GM18868 (cell line): Measurements from ENCODE around the gene E2F3.

Experiments used
- ATAC-seq: cut with Tn5 transposase; IDR thresholded peaks from one replicate; pipeline ENCODE4 v1.9.1; 2021; ENCODE audit warnings: mild to moderate bottlenecking, moderate library complexity; ENCODE audit not compliant: unreplicated experiment

Gene E2F3

DNA sequence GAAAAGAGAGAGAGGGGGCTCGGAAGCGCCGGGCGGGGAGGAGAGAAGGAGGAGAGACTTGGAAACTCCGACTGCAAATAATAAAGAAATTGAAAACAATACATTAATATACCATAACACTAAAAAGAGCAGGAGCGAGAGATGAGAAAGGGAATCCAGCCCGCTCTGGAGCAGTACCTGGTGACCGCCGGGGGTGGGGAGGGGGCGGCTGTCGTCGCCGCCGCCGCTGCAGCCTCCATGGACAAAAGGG is 338 bp downstream of the E2F3 start:
- ATAC-seq = no peak

DNA sequence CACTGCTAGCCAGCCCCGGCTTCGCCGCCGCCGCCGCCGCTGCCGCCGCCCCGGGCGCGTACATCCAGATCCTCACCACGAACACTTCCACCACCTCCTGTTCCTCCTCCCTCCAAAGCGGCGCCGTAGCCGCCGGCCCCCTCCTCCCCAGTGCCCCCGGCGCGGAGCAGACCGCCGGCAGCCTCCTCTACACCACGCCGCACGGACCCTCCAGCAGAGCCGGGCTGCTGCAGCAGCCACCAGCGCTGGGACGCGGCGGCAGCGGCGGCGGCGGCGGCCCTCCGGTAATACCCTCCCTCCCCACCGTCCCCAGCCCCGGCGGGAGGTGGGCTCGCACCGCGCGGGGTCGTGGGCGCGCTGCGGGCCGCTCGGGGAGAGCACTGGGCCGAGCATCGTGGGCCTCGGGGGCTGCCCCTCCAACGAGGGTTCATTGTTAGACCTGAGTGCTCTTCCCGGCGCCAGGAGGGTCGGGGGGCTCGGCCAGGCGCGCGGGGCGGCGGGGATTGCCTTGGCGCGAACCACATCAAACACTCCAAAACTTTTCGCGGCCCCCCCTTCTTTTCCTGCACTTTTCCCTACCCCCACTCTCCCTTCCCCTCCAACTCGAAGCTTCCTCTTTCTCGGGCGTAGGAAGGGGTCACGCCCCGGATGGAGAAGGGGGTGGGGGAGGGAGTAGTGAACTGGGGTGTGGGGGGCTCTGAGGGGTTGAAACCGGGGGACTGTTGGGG is 827 bp downstream of the E2F3 start:
- ATAC-seq = no peak

DNA sequence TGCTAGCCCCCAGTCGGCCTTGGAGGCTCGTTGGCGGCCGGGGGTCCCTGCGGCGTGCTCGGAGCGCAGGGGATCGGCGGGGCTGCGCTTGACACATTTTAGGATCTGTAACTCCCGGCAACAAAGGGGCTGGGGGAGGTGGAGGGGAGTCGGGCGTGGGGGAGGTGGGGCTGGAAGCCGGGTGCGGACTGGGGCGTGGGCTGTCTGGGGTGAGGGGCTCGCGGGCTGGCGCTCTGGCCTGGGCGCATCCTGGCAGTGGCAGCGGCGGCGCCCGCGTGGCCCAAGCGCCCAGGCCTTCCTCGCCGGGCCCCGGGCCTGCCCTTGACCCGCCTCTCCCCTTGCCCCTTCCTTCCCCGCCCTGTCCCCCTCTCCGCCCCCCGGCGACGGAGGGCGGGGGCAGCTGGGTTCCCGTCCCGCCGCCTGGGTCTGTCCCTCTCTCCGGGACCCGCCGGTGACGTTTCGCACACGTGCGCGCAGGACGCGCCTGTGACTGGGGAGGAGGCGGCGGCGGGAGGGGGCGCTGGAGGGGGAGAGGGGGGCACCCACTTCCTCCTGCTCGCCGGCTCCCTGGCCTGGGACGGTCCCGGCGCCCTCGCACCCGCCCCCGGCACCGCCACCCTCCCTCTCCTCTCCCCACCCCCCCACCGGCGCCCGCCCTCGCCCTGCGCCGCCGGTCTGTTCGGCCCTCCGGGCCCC is 1.5 kb downstream of the E2F3 start:
- ATAC-seq = peak; percentile 51

DNA sequence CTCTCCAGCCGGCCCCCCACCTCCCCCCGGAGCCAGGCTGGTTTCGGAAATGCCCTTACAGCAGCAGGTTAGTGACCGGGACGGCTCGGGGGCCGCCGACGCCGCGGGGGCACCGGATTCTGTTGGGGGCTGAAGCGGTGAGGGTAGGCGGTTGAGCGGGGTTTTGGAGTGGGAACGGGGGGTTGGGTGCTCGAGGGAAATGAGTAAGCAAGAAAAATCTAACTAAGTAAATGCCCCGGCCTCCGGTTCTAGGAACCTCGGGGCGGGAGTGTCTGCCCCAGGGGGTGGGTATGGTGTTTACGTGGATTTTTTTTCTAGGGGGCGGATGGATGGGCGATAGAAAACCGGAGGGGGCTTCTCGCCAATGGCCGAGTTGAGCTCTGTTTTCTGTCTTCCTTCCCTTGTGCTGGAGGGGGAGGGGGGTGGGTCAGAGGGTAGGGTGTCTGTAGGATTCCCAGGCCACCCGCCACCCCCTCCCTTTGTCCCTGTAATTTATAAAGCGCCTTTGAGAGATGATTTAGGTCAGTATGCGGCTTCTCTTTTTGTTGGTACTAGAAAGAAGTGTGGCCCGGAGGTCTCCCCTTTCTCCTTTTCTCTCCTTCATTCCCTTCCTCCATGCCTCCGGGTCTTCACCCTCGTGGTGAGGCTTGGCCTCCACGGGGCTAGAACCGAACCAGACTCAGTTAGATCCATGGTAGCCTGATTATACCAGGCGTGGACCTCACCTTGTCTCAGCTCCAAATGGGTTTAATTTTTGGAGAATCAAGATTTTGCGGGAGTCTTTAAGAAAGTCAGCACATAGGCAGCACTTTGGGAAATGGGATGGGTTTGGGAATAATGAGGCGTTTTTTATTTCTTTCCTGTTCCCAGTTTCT is 2.3 kb downstream of the E2F3 start:
- ATAC-seq = peak; percentile 1

DNA sequence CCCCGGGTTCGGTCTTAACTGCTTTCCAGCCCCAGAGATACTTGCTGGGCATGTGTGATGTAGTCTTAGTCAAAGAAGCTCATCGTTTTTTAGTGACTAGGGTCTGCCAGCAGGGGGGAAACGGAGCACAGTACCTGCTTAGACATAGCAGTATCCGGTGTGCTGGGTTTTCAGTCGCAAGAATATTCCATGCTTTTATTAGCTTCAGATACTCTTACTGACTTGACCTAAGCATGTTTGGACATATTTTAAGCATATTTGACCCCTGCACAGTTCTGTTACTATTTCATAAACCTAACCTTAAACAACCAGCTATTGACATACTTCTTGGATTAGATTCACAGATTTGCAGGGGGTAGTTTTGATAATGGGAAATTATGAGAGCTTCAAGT is 3.0 kb downstream of the E2F3 start:
- peak; percentile 30 for ATAC-seq

DNA sequence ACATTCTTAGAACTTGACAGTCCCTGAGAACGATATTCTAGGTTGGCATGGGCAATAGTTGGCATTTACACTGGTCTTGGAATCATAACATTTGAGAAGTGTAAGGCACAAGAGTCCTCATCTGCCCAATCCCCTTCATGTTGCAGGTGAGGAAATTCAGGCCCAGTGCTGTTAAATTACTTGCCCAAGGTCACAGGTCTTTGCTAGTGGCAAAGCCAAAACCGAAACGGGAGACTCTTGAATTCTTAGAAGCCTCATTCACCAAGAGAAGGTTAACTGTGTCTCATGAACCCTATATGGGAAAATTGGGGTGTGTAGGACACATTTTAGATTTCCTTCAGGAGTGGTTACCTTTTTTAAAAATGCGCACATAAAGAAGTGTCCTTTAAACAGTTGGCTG is 7.2 kb downstream of the E2F3 start:
- ATAC-seq = no peak

DNA sequence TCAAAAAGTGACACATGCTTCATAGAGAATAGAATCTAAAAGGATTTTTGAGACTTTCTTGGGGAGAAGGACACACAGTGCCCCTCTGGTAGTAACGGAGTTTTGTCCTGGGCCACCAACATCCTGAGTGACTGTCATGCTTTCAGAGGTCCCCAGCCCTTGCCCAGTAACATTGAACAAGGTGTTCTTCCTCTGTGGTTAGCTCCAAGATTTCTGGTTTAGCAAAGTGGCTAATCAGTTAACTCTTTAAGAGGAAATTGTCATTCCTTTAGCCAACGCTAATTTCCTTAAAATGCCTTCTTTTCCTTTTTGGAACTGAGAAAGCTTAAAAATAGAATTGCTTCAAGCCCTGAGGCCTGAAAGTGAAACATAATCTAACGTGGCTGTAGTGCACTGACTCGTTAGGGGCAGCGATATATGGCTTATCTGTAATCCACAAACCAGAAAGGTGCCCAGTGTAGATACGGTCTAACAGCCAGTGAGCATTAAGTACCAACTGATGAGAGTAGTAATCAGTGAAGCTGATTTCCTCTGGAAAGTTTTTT is 7.8 kb downstream of the E2F3 start:
- ATAC-seq = peak; percentile 94

DNA sequence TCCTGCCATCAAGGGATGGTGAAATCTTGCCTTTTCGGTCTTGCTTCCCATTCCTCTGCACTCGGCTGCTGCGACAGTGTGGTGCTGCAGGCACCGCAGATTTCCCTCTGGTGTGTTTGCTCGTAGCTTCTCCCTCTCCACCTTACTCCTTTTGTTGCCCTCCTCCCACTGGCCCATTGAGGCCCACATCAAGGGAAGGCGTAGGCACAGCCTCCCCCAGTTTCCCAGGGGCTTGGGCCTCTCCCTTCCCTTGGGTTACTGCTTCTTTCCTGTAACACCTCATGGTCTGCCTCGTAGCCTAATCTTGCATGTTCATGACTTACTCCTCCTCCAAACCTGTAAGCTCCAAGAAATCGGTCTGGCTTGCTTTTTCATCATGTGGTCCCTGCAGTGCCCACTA is 9.9 kb downstream of the E2F3 start:
- ATAC-seq = no peak

DNA sequence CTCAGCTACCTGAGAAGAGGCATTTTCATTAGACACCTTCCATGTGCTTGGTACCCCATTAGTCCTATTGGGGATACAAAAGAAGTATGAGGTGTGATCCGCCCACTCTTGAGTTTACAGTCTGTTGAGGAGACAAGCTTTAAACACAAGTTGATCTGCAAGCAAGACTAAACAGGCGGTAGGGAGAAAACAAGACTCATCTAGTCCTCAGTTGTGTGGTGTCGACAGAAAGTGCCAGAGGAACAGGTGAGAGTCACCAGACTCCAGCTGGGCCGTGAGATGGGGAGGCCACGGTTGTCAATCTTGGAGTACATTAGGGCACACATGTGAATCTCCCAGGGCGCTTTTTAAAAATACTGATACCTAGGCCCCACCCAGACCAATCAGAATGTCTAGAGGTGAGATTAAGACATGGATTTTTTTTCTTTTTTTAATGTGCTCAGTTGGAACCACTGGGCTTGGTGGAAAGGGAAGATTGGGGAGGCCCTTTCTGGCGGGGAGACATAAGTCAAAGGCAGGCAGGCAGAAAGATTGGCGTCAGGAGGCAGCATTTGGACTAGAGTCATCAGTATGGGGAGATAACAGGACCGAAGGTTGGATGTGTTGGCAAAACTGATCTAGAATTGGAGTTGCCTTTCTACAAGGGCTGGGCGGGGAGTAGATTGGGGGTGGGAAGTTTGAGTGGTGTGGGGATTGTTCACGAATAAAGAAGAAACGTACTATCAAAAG is 10.4 kb downstream of the E2F3 start:
- ATAC-seq = no peak

DNA sequence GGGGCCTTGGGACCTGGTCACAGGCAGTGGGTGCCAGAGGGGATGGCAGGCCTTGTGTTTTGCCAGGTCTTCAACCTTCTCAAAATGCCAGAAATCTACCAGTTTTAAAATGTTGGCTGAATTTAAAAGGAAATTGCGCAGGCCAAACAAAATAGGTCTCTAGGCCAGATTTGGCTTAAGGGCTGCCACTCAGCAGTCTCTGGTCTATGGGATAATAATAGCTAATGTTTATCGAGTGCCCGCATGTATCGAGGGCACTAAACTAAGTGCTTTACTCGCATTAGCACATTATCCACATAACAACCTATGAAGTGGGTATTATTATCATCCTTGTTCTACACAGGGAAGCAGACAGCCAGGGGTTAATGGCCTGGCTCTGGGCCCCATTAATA is 11.0 kb downstream of the E2F3 start:
- ATAC-seq = no peak

DNA sequence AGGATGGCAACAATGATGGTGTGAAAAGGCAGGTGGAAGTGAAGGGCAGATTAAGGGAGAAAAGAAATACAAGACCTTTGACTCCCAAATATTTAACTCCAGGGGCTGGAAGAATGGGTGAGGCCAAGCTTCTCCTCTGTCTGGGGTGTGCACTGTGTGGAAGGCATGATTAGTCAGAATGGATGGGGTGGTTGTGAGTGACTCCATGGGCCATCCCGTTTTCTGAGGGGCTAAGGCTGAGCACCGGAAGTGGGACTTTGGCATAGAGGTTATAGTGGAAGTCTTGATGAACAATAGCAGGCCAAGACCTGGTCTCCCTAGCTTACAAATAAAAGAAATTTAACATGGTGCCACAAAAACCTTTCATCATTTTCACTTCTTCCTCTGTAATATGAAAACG is 12.1 kb downstream of the E2F3 start:
- no peak for ATAC-seq

DNA sequence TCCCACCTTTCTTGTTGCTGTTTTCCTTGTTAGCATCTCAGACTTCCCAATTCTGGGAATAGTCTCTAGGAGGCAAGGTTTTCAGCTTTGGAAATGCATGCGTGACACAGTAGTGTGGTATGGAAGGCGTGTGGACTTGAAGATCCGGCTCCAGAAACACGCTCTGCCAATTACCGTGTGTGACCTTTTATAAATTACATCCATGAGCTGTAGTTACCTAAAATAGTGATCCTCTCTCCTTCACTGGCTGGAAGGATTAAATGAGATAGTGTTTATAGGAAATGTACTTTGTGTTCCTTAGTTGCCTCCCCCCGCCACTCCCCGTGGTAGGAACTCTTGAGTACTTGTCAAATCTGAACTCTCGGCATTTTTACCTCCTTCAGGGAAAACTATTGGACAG is 13.0 kb downstream of the E2F3 start:
- ATAC-seq = no peak

DNA sequence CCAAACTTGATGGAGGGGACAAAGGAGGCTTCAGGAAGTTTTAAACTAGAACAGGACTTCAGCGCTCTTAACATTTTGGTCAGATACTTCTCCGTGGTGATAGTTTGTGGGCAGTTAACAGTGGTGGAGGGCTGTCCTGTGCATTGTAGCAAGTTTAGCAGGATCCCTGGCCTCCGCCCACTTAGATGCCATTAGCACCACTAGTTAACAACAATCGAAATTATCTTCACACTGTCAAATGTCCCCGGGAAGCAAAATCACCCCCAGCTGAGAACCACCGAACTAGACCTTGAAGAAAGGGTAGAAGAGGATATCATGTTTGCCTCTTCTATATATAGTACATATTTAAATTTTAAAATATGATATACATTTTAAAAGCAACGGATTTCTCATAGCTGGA is 13.6 kb downstream of the E2F3 start:
- ATAC-seq = no peak

DNA sequence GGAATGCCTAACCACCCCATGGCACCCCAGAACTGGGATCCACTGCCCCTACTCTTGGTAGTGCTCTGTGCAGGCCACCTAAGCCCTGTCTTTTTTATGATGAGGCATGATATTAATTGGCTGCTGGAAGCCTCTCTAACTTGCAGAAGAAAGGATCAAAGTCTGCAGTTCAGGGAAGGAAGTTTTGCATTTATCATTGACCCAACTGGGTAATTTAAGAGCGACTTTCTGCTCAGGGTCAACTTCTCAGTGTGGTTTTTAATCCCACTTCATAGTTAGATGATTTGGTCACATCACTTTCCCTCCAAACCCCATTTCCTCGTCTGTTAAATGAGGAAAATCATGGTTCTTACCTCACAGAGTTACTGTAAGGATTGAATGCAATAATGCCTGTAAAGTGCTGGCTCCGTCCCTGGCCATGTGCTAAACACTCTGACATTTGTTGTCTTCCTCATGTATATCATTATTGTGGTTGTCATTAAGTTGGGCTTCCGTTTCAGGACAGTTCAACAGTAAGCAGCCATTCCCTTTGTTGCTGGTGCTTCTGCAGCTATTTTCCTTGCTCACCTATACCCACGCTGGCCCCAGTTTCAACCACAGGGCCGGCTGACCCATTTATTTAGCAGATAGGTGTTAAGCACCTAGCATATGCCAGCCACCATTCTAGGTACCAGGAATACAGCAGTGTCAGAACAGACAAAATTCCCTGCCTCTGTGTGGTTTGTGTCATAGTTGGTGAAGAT is 14.2 kb downstream of the E2F3 start:
- ATAC-seq = peak; percentile 44

DNA sequence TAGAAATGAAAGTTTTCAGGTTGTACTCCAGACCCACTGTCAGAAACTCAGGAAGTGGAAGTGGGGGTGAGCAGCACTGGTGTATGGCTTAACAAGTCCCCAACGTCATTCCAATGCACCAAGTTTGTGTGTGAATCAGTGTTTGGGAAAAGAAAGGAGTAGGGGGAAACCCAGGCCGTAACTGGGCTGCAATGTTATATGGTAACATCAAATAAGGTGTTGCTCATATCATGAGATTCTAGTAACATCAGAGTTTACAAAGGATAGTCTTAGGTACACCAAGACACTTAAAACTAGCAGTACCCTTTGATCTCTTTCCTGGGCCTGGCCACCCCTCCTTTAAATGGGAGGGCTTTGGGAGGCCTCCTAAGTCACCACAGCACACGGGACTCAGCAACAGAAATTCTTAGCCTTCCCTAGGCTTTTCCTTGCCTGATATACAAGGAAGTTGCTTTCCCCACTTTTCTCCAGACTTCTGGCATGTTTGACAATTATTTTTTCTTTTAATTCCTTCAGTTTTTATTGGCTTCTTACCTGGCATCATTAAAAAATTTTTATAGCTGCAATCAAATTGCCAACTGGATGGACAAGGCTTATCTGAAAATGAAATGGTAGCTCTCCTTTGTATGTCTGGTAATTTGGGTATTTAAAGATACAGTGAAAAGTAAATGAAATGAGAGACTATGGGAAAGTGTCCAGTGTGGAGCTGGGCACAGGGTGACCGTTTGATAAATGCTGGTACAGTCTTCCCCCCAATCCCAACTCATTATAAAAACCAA is 15.1 kb downstream of the E2F3 start:
- peak; percentile 32 for ATAC-seq

DNA sequence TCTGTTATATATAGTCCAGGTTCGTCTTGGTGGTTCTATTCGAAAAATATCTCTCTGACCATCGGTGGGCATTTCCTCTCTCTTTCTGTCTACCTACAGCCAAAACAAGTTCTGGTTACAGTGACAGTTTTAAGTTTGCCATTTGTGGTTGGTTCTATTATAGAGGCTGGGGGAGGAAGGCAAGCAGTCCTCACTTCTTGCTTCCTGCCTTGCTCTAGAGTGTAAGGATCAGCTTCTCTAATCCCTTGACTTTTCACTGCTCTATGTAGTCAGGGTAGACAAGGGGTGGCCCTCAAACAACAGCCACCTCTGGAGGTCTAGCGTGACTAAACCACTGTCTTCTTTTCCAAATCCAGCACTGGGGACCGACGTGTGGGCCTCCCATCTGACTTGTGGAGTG is 16.1 kb downstream of the E2F3 start:
- peak; percentile 49 for ATAC-seq

DNA sequence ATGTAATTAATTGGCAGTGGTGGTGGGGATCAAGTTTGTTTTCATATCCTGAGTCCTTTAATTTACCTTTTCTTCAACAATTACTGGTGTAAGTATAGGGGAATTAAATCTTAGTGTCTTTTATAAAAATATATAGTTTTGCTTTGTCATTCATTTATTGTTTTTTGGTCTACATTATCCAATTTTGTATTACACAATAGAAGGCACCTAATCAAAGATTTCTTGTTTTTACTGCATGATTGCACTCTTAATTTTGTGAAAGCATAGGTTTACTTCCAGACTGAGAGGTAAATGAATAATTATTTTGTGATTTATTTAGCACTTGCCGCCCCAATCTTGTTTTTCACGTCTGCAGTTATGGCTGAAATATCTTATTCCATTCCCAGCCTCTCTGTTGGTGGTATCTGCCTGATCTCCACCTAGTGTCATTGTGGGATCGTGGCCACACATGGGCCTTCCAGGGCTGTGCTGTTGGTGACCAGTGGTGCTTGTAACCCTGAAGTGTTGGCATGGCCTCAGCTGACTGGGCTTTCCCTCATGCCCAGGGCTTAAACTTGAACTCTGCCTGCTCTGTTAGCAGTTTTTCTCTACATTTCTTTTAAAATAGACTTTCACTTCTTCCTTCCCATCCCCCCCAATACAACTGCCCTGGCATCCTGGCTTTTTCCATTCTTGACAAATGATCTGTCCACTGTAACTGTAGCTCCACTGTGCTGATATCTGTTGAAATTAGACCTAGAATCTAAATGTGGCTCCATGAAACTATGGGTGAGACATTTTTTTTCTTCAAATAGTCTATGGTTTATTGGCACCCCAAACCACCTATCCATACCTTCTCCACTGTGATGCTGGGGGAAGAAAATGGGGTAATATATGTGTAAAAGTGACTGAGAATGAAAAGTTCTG is 24.8 kb downstream of the E2F3 start:
- no peak for ATAC-seq

DNA sequence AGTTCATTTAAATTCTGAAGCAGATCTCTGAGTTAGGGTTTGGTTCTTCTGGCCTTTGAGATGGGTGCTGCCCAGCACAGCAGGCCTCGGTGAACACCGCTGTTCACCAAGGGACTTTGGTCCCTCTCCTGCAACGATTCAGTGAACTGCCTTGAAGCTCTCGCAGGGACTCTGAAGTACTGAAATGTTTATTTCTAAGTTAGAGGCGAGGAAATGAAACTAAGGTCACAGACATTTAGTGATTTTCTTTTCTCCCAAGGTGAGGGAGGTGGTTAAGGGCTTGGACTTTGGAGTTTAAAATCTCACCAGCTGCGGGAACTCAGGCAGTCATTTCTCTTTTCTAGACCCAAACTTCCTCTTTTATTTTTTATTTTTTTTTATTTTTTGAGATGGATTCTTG is 26.2 kb downstream of the E2F3 start:
- peak; percentile 80 for ATAC-seq

DNA sequence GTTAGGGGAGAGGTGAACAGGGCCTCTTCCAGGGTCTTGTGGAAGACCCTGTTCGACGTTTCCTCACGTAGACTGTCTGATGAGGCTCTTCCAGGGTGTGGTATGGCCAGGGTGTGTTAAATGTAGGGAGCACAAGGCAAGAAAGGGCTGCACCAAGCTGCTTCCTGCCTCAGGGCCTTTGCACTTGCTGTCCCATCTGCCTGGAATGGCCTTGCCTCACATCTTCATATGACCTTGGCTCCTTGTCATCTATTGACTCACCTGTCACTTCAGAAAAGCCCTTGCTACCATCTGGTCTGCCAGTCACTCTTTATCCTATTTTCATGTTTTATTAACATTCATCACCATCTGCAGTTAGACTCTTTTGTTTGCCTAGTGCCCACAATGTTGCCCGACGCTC is 31.0 kb downstream of the E2F3 start:
- ATAC-seq = no peak
